Caco-2 (cell line): ENCODE data around the gene HMCN2. TPM values are rescaled to one million over a fixed set of nuclear protein-coding genes. Genes with fewer than 3 reads are reported as not detected.

Experiments
- BruUV-seq: library from RNA; stranded (reverse); fragments of 400-500 nt; replicated peaks from 2 replicates; lab custom pipeline; 2021; lab: Mats Ljungman, UMichigan
- CTCF ChIA-PET: fragments of 300-600 bp; sonication (Branson Sonifier 250); formaldehyde crosslinking; loops from one replicate; lab custom pipeline; 2022; ENCODE audit warnings: antibody characterized with exemption; lab: Charles Lee
- POLR2A ChIA-PET: fragments of 300-600 bp; sonication (Branson Sonifier 250); formaldehyde crosslinking; loops from one replicate; lab custom pipeline; 2022; ENCODE audit warnings: antibody characterized with exemption; lab: Charles Lee
- DNase-seq, 2 experiments: peaks; one replicate each; pipeline versions ENCODE4 v3.0.0 to v3.0.0-alpha.2; 2020 to 2022
- H3K27me3 ChIP-seq: replicated peaks from 2 replicates; pipeline ENCODE4 v1.6.0; 2011; ENCODE audit warnings: low read length; ENCODE audit not compliant: control insufficient read depth, insufficient read depth
- H3K36me3 ChIP-seq: 2 replicates; pipeline ENCODE4 v1.5.1; 2011; ENCODE audit warnings: low read length; ENCODE audit not compliant: control insufficient read depth, insufficient read depth
- H3K4me1 ChIP-seq: fragments of 250-450 bp; sonication (Bioruptor Pico); 2 replicates; pipeline ENCODE4 v1.5.1; 2020; ENCODE audit warnings: mild to moderate bottlenecking
- H3K4me3 ChIP-seq: 2 replicates; pipeline ENCODE4 v1.5.1; 2011; ENCODE audit warnings: low read depth, mild to moderate bottlenecking, control low read depth, low read length
- H3K9me3 ChIP-seq: fragments of 250-450 bp; sonication (Bioruptor Pico); 2 replicates; pipeline ENCODE4 v1.5.1; 2020; ENCODE audit warnings: mild to moderate bottlenecking, moderate library complexity
- H3K27ac Mint-ChIP-seq: one replicate; pipeline ENCODE4 v1.8.0; 2022; ENCODE audit warnings: mixed read lengths; ENCODE audit not compliant: unreplicated experiment
- H3K27me3 Mint-ChIP-seq: one replicate; pipeline ENCODE4 v1.8.0; 2022; ENCODE audit warnings: mixed read lengths; ENCODE audit not compliant: insufficient read depth, unreplicated experiment
- H3K36me3 Mint-ChIP-seq: one replicate; pipeline ENCODE4 v1.8.0; 2022; ENCODE audit warnings: mild to moderate bottlenecking, mixed read lengths; ENCODE audit not compliant: insufficient read depth, unreplicated experiment
- H3K4me1 Mint-ChIP-seq: one replicate; pipeline ENCODE4 v1.8.0; 2022; ENCODE audit warnings: low read depth, mixed read lengths; ENCODE audit not compliant: unreplicated experiment
- H3K4me3 Mint-ChIP-seq: one replicate; pipeline ENCODE4 v1.8.0; 2022; ENCODE audit warnings: mild to moderate bottlenecking, moderate library complexity, mixed read lengths; ENCODE audit not compliant: unreplicated experiment
- H3K9me3 Mint-ChIP-seq: one replicate; pipeline ENCODE4 v1.8.0; 2022; ENCODE audit warnings: mixed read lengths; ENCODE audit not compliant: unreplicated experiment
- CTCF ChIP-seq, 2 experiments: fragments of 200-600 bp in 1 of 2; IDR thresholded peaks; 1 replicate in 1 of 2; 2 replicates in 1 of 2; pipeline versions ENCODE4 v1.5.1 to v1.8.0; 2011 to 2022; ENCODE audit warnings: antibody characterized with exemption in 1 of 2, control low read depth in 1 of 2, inconsistent platforms in 1 of 2, low read depth in 1 of 2, low read length in 1 of 2, mild to moderate bottlenecking in 1 of 2, moderate library complexity in 1 of 2; ENCODE audit not compliant: insufficient read depth in 1 of 2, severe bottlenecking in 1 of 2, unreplicated experiment in 1 of 2
- intact Hi-C: fragments of 100-400 bp; cut with micrococcal nuclease; formaldehyde crosslinking; loops from one replicate; pipeline ENCODE4 v1.10.0; 2022; ENCODE audit not compliant: unreplicated experiment
- total RNA-seq: library from RNA; stranded (reverse); gene quantifications from 2 replicates; pipeline ENCODE4 v1.2.3, GENCODE V29; 2022

HMCN2 gene
- total RNA-seq, 1 experiment from 2014 or later: 0.41 TPM

DNA sequence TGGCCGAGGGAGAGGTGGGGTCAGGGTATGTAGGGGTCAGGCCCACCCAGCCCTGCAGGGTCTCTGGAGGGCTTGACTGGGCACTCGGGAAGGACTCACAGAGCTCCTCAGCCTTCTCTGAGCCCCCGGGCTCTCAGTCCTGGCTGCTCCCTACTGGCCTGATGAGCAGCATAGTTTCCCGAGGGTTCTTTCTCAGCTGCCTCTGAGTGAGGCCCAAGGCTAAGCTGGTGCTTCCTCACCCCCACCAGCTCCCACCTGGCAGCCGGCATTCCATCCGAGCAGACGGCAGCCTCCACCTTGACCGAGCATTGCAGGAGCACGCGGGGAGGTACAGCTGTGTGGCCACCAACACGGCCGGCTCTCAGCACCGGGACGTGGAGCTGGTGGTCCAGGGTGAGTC lies 56.0 kb downstream of the HMCN2 start:
- POLR2A ChIA-PET: no interaction called here
- no peaks in the 10 kb centered on the region for H3K27me3 ChIP-seq

GRCh38 chr9:130323051-130323745 lies 57.6 kb downstream of the HMCN2 start:
- intact Hi-C loops: no loop called here
- no peaks in the 10 kb centered on the region for H3K9me3 ChIP-seq
- CTCF ChIA-PET: interaction anchor here (0.5 kb wide), 1 partner anchor 141 kb away, joined by 3 read pairs; no protein-coding TSS in a partner anchor

More for the DNA sequence above, 56.0 kb downstream of the HMCN2 start:
- Mint-ChIP-seq H3K4me1 (peaks cover 13% of the 10 kb centered on the region), H3K27ac (no peak overlapping the region), H3K27me3 (peaks cover 5% of the 10 kb centered on the region), H3K9me3 (no peaks in the 10 kb centered on the region), H3K4me3 (no peak overlapping the region), H3K36me3 (no peaks in the 10 kb centered on the region)
- intact Hi-C loops: no loop called here
- Histone ChIP-seq H3K9me3 (no peaks in the 10 kb centered on the region), H3K36me3 (no peaks in the 10 kb centered on the region), H3K4me1 (peaks cover 9% of the 10 kb centered on the region), H3K4me3 (no peak overlapping the region)
- no peak for DNase-seq
- TF ChIP-seq CTCF (IDR thresholded peaks at IDR 0.05; ENCODE audit: insufficient read depth in 1 of 2, low read depth in 1 of 2, low read length in 1 of 2, severe bottlenecking in 1 of 2, unreplicated experiment in 1 of 2): no peak
- no TSS peak for BruUV-seq
- CTCF ChIA-PET: interaction anchor here (0.8 kb wide), 1 partner anchor 105 kb away, joined by 4 read pairs; no protein-coding TSS in a partner anchor

DNA sequence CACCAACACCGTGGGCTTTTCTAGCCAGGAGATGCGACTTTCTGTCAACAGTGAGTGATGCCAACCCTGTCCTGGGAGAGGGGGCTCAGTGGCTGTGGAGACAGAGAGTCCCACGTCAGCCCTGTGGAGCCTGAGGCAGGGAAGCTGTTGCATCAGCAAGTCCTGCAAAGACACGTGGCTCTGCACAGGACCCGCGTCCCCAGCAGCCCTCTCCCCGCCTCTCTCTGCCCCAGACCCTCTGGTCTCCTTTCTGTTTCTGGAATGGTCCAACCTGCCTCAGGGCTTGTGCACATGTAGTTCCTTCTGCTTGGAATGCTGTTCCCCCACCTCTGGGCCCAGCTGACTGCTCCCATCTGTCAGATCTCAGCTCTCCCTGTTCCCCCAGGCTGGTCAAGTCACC lies 60.4 kb downstream of the HMCN2 start:
- no peaks in the 10 kb centered on the region for H3K36me3 Mint-ChIP-seq
- no peak for DNase-seq
- H3K4me3 Mint-ChIP-seq: no peak overlapping the region
- H3K27me3 Mint-ChIP-seq: peaks cover 12% of the 10 kb centered on the region
- H3K9me3 ChIP-seq: no peaks in the 10 kb centered on the region
- no peak for TF ChIP-seq CTCF (IDR thresholded peaks at IDR 0.05; ENCODE audit: insufficient read depth in 1 of 2, low read depth in 1 of 2, low read length in 1 of 2, severe bottlenecking in 1 of 2, unreplicated experiment in 1 of 2)
- intact Hi-C loops: no loop called here
- no peaks in the 10 kb centered on the region for H3K9me3 Mint-ChIP-seq
- peaks cover 13% of the 10 kb centered on the region for H3K4me1 ChIP-seq
- H3K36me3 ChIP-seq: no peaks in the 10 kb centered on the region
- H3K4me1 Mint-ChIP-seq: peaks cover 6% of the 10 kb centered on the region
- no peaks in the 10 kb centered on the region for H3K27me3 ChIP-seq
- BruUV-seq: no TSS peak
- ChIA-PET POLR2A (no interaction called here), CTCF (no interaction called here)
- no peak overlapping the region for H3K27ac Mint-ChIP-seq
- no peak overlapping the region for H3K4me3 ChIP-seq

More at GRCh38 chr9:130323051-130323745, 57.6 kb downstream of the HMCN2 start:
- peaks cover 6% of the 10 kb centered on the region for H3K4me1 Mint-ChIP-seq
- DNase-seq: peak in 1 of 2 experiments; percentile 51
- H3K36me3 Mint-ChIP-seq: no peaks in the 10 kb centered on the region
- POLR2A ChIA-PET: interaction anchor here (0.7 kb wide), 1 partner anchor 368 kb away, joined by 3 read pairs; no protein-coding TSS in a partner anchor
- no peak overlapping the region for H3K4me3 ChIP-seq
- H3K4me1 ChIP-seq: peaks cover 12% of the 10 kb centered on the region
- TF ChIP-seq CTCF (IDR thresholded peaks at IDR 0.05; ENCODE audit: insufficient read depth in 1 of 2, low read depth in 1 of 2, low read length in 1 of 2, severe bottlenecking in 1 of 2, unreplicated experiment in 1 of 2): no peak
- peaks cover 5% of the 10 kb centered on the region for H3K27me3 Mint-ChIP-seq
- H3K27ac Mint-ChIP-seq: peak overlapping the region; percentile 21
- no peaks in the 10 kb centered on the region for H3K27me3 ChIP-seq
- H3K36me3 ChIP-seq: no peaks in the 10 kb centered on the region
- no peaks in the 10 kb centered on the region for H3K9me3 Mint-ChIP-seq
- peak overlapping the region; percentile 42 for H3K4me3 Mint-ChIP-seq
- BruUV-seq: no TSS peak
